Natural killer cell (primary cell): ENCODE results near the gene VEPH1. TPM values are rescaled to one million over a fixed set of nuclear protein-coding genes. Genes with fewer than 3 reads are reported as not detected.

ENCODE experiments used
- ATAC-seq, 3 donors: fragments of 150-1000 bp in 2 of 3; fragments of 200-7000 bp in 1 of 3; cut with Tn5 transposase; 1 replicate in 1 of 3; 2 replicates in 2 of 3; pipeline ENCODE4 v1.10.0; 2021; ENCODE audit warnings: mild to moderate bottlenecking in 2 of 3, moderate library complexity in 2 of 3
- DNase-seq, 2 donors: peaks; one replicate each; pipeline versions ENCODE4 v3.0.0 to v3.0.0-alpha.2; 2013 to 2021; ENCODE audit warnings: mixed read lengths in 1 of 2
- H3K27ac ChIP-seq: one replicate; pipeline ENCODE4 v1.5.1; 2013; ENCODE audit warnings: mild to moderate bottlenecking, low read length
- H3K27me3 ChIP-seq: one replicate; pipeline ENCODE4 v1.6.1; 2013; ENCODE audit warnings: low read length; ENCODE audit not compliant: control insufficient read depth, insufficient read depth
- H3K36me3 ChIP-seq: one replicate; pipeline ENCODE4 v1.6.1; 2013; ENCODE audit warnings: low read length; ENCODE audit not compliant: control insufficient read depth, insufficient read depth
- H3K4me1 ChIP-seq: one replicate; pipeline ENCODE4 v1.6.1; 2013; ENCODE audit warnings: low read length; ENCODE audit not compliant: control insufficient read depth, insufficient read depth
- H3K4me3 ChIP-seq: one replicate; pipeline ENCODE4 v1.5.1; 2013; ENCODE audit warnings: low read length
- H3K9me3 ChIP-seq: one replicate; pipeline ENCODE4 v1.6.1; 2013; ENCODE audit warnings: low read length; ENCODE audit not compliant: control insufficient read depth, insufficient read depth
- H3K27ac Mint-ChIP-seq, 2 donors: one replicate each; pipeline ENCODE4 v1.8.0; 2022; ENCODE audit warnings: mild to moderate bottlenecking in 2 of 2, mixed read lengths in 2 of 2, moderate library complexity in 1 of 2
- H3K27me3 Mint-ChIP-seq, 2 donors: one replicate each; pipeline ENCODE4 v1.8.0; 2022; ENCODE audit warnings: low read depth in 2 of 2, mixed read lengths in 2 of 2
- H3K36me3 Mint-ChIP-seq: one replicate; pipeline ENCODE4 v1.8.0; 2022; ENCODE audit warnings: mixed read lengths
- H3K4me1 Mint-ChIP-seq, 2 donors: one replicate each; pipeline ENCODE4 v1.8.0; 2022; ENCODE audit warnings: mixed read lengths in 2 of 2
- H3K4me3 Mint-ChIP-seq: one replicate; pipeline ENCODE4 v1.8.0; 2022; ENCODE audit warnings: mild to moderate bottlenecking, moderate library complexity, mixed read lengths
- H3K9me3 Mint-ChIP-seq, 2 donors: one replicate each; pipeline ENCODE4 v1.8.0; 2022; ENCODE audit warnings: mixed read lengths in 2 of 2
- WGBS: methylation state at CpG from one replicate; pipeline ENCODE4 v1.1.7; 2013; ENCODE audit warnings: missing lambda C conversion rate; ENCODE audit not compliant: insufficient coverage; 5-methylcytosine and 5-hydroxymethylcytosine counted together
- intact Hi-C: fragments of 100-400 bp; cut with micrococcal nuclease; formaldehyde crosslinking; loops from one replicate; pipeline ENCODE4 v1.14.2; 2022
- total RNA-seq, 4 donors: library from RNA; stranded (reverse); fragments of 120-200 nt in 1 of 4; gene quantifications; one replicate each; pipeline versions ENCODE4 v1.2.3 to v1.2.4, GENCODE V29; 2013 to 2022
- TF ChIP-seq, protein P1 (sequence below): fragments of 200-600 bp; IDR thresholded peaks from one replicate; pipeline ENCODE4 v1.8.0; 2022; ENCODE audit warnings: antibody characterized with exemption

The VEPH1 gene
- total RNA-seq, 3 donors from 2014 or later (not counting 1 experiment from before 2014, with no cell fraction given): 0.41 to 1.3 (median 0.60) TPM

DNA sequence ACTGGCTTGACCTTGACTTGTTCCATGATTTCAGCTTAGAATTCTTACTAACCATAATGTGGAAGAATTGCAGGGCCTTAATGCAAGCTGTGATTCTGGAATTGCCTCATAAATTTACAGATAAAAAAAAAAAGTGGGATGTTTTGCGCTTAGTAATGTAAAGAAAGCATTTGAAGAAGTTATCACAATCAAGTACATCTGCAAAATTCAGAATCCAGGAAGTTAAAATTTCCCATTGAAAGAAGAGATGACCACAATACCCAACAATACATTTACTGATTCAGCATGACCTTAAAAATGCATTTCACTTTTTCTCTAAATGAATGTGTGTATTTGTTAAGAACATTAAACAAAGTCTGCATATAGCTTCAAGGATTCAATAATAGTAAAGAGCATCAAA lies 278.2 kb downstream of the VEPH1 start:
- no peak overlapping the region for H3K4me3 Mint-ChIP-seq
- no peak for ATAC-seq
- H3K4me1 Mint-ChIP-seq: peaks cover 0 to 4% of the 10 kb centered on the region in 2 donors
- H3K27me3 Mint-ChIP-seq: no peaks in the 10 kb centered on the region
- no peaks in the 10 kb centered on the region for H3K36me3 ChIP-seq
- H3K9me3 ChIP-seq: no peaks in the 10 kb centered on the region
- H3K4me1 ChIP-seq: no peaks in the 10 kb centered on the region
- TF ChIP-seq, protein P1, sequence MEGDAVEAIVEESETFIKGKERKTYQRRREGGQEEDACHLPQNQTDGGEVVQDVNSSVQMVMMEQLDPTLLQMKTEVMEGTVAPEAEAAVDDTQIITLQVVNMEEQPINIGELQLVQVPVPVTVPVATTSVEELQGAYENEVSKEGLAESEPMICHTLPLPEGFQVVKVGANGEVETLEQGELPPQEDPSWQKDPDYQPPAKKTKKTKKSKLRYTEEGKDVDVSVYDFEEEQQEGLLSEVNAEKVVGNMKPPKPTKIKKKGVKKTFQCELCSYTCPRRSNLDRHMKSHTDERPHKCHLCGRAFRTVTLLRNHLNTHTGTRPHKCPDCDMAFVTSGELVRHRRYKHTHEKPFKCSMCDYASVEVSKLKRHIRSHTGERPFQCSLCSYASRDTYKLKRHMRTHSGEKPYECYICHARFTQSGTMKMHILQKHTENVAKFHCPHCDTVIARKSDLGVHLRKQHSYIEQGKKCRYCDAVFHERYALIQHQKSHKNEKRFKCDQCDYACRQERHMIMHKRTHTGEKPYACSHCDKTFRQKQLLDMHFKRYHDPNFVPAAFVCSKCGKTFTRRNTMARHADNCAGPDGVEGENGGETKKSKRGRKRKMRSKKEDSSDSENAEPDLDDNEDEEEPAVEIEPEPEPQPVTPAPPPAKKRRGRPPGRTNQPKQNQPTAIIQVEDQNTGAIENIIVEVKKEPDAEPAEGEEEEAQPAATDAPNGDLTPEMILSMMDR: no peak
- no peak for DNase-seq
- no peak overlapping the region for H3K27ac ChIP-seq
- no peak overlapping the region for H3K27ac Mint-ChIP-seq
- H3K36me3 Mint-ChIP-seq: no peaks in the 10 kb centered on the region
- intact Hi-C loops: no loop called here
- H3K27me3 ChIP-seq: no peaks in the 10 kb centered on the region
- 80% methylated on average over 1 of the region's 1 CpG for WGBS
- no peaks in the 10 kb centered on the region for H3K9me3 Mint-ChIP-seq
- H3K4me3 ChIP-seq: no peak overlapping the region

DNA sequence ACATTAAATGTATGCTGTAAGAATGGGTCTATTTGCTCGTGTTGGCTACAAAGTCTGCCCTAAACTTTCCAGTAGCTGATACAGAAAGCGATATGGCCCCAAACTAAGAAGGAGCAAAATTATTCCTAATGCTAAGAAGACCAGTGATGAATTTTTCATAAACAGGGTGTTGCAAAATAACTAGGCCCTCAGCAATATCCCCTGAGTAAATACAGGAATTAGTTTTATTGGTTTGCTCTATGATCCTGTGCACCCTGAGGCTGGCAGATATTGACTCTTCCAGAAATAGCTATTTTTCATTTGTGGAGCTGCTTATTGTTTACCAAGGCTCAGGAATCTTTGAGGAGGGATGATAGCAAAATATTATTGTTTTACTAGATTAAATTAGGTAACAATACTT lies 282.3 kb downstream of the VEPH1 start:
- Histone ChIP-seq H3K4me1 (no peaks in the 10 kb centered on the region), H3K27me3 (no peaks in the 10 kb centered on the region), H3K4me3 (no peak overlapping the region), H3K36me3 (no peaks in the 10 kb centered on the region), H3K27ac (no peak overlapping the region), H3K9me3 (no peaks in the 10 kb centered on the region)
- ATAC-seq: no peak
- intact Hi-C loops: no loop called here
- DNase-seq: no peak
- 100% methylated on average over 2 of the region's 2 CpGs for WGBS
- no peak overlapping the region for H3K4me3 Mint-ChIP-seq
- no peaks in the 10 kb centered on the region for H3K27me3 Mint-ChIP-seq
- no peaks in the 10 kb centered on the region for H3K9me3 Mint-ChIP-seq
- TF ChIP-seq, protein P1: no peak
- H3K27ac Mint-ChIP-seq: no peak overlapping the region
- peaks cover 0 to under 1% of the 10 kb centered on the region in 2 donors for H3K4me1 Mint-ChIP-seq
- no peaks in the 10 kb centered on the region for H3K36me3 Mint-ChIP-seq

DNA sequence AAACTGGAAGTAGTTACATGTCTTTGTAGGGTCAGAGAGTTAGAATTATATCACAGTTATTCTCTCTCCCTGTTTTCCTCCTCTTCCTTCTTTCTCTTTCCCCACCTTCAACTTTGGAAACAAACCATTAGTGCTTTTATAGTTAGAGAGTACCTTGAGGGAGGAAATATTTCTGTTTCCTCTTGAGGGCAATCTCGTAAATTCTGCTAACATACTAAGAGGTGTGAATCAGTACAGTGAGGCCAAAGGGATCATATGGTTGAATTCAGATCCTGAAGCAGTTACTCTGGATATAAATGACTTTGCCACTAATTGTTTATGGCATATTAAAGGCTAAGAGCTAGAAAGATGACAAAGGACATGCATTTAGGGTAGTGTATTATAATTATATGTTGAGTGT lies 283.0 kb downstream of the VEPH1 start:
- Mint-ChIP-seq H3K4me1 (no peaks in the 10 kb centered on the region), H3K4me3 (no peak overlapping the region), H3K9me3 (no peaks in the 10 kb centered on the region), H3K27me3 (no peaks in the 10 kb centered on the region), H3K36me3 (no peaks in the 10 kb centered on the region), H3K27ac (no peak overlapping the region)
- intact Hi-C loops: no loop called here
- DNase-seq (no peak), ATAC-seq (no peak)
- Histone ChIP-seq H3K36me3 (no peaks in the 10 kb centered on the region), H3K4me3 (no peak overlapping the region), H3K27me3 (no peaks in the 10 kb centered on the region), H3K27ac (no peak overlapping the region), H3K4me1 (no peaks in the 10 kb centered on the region), H3K9me3 (no peaks in the 10 kb centered on the region)
- TF ChIP-seq, protein P1: no peak
- WGBS: no CpG with 5 or more reads among the region's 1 CpG

DNA sequence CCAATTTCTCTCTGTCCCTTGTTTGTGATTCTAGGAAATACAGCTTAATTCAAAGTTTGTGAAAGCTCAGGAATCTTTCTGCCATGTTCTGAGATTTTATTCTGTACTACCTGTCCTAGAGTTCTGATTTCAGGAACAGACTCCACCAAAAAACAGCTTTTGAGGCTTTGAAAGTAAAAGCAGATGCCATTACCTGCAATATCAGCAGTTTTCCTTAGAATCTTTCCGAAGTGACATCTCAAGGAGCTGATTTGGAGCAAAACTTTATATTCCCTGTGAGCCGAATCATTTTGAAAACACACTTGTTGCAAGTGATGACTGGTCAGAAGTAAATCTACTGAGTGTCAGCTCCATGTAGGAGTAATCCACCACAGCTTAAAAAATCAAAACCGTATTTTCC lies 284.0 kb downstream of the VEPH1 start:
- H3K36me3 Mint-ChIP-seq: no peaks in the 10 kb centered on the region
- ATAC-seq (no peak), DNase-seq (no peak)
- Histone ChIP-seq H3K36me3 (no peaks in the 10 kb centered on the region), H3K27me3 (no peaks in the 10 kb centered on the region), H3K4me1 (no peaks in the 10 kb centered on the region), H3K4me3 (no peak overlapping the region), H3K27ac (no peak overlapping the region), H3K9me3 (no peaks in the 10 kb centered on the region)
- 97% methylated on average over 2 of the region's 3 CpGs for WGBS
- no peak overlapping the region for H3K4me3 Mint-ChIP-seq
- H3K27me3 Mint-ChIP-seq: no peaks in the 10 kb centered on the region
- no peaks in the 10 kb centered on the region for H3K4me1 Mint-ChIP-seq
- no peaks in the 10 kb centered on the region for H3K9me3 Mint-ChIP-seq
- no peak overlapping the region for H3K27ac Mint-ChIP-seq
- intact Hi-C loops: no loop called here
- TF ChIP-seq, protein P1: no peak
